ENCODE results near the gene MEX3A. TPM values are rescaled to one million over a fixed set of nuclear protein-coding genes. Genes with fewer than 3 reads are reported as not detected.

The MEX3A gene
- total and polyA plus RNA-seq, 2 of the 8 experiments (the other 6 are each of a cell fraction or from before 2014, with no cell fraction given), result 34.1 to 52.4 TPM

GRCh38 chr1:156060937-156061636 lies 21.2 kb downstream of the MEX3A start, which contains the start of gene RAB25 (continued):
- TF ChIP-seq BACH1 (IDR thresholded peaks at IDR 0.05; ENCODE audit: low read length) (no peak), MAFK (IDR thresholded peaks at IDR 0.05; ENCODE audit: low read depth, low read length) (no peak), TBP (IDR thresholded peaks at IDR 0.05; ENCODE audit: low read depth, low read length) (no peak; the same call in 1 of the 2 replicates), TCF12 (IDR thresholded peaks at IDR 0.05; ENCODE audit: low read depth, low read length) (no peak), HDAC6 (IDR thresholded peaks at IDR 0.05; ENCODE audit: low read depth, low read length) (no peak)

Measured in H1 (cell line).